Occipital lobe (tissue), 2 donors: ENCODE data around the gene STAT4. TPM values are rescaled to one million over a fixed set of nuclear protein-coding genes. Genes with fewer than 3 reads are reported as not detected.

ENCODE experiments used
- DNase-seq: peaks from one replicate; lab custom pipeline; 2025; lab: John Stamatoyannopoulos, UW
- total RNA-seq: library from RNA; depleted of rRNA; stranded (reverse); fragments of >200 nt; gene quantifications from one replicate; pipeline ENCODE4 v1.2.3, GENCODE V29; 2014

Gene STAT4
- total RNA-seq, 1 donor from 2014 or later, result 1.2 TPM

- DNase-seq, result no peak
Measured at GRCh38 chr2:191176305-191176704, 25.5 kb upstream of the STAT4 start.

DNA sequence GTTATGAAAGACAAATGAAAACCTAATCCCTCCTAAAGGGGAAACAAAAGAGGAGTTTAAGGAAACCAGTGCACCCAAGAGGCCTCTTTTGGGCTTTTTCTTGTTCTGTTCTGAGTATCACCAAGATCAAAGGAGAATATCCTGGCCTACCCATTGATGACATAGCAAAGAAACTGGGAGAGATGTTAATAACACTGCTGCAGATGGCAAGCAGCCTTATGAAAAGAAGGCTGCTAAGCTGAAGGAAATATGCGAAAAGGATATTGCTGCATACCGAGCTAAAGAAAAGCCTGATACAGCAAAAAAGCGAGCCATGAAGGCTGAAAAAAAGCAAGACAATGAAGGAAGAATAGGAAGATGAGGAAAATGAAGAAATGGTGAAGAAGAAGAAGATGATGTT, 23.6 kb upstream of the STAT4 start:
- no peak for DNase-seq

GRCh38 chr2:191173206-191173605, 22.4 kb upstream of the STAT4 start:
- no peak for DNase-seq

- DNase-seq, result no peak
Measured at GRCh38 chr2:191171708-191172355, 21.0 kb upstream of the STAT4 start.

DNA sequence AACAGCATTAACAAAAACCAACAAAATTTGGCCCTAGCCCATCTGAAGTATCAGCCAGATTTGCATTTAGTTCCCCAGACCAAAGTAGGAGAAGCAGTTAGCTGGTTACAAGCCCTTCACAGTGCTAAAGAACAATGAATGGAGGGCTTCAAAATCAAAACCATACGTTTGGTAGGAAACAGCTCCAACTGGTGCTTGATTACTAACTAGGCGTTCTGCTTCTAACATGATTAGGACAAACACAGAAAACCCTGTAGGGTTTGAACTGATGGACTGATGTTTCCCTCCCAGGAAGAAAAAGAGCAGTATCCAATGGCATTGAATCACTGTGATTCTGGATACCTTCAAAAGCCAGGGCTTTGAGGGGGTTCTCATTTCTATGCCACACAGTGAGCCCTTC, 20.5 kb upstream of the STAT4 start:
- DNase-seq, result no peak

- no peak for DNase-seq
Measured at GRCh38 chr2:191170773-191171172, 20.0 kb upstream of the STAT4 start.

- DNase-seq, result no peak
Measured at GRCh38 chr2:191170301-191170636, 19.5 kb upstream of the STAT4 start.

- no peak for DNase-seq
Measured at GRCh38 chr2:191169456-191170300, 18.9 kb upstream of the STAT4 start.

DNA sequence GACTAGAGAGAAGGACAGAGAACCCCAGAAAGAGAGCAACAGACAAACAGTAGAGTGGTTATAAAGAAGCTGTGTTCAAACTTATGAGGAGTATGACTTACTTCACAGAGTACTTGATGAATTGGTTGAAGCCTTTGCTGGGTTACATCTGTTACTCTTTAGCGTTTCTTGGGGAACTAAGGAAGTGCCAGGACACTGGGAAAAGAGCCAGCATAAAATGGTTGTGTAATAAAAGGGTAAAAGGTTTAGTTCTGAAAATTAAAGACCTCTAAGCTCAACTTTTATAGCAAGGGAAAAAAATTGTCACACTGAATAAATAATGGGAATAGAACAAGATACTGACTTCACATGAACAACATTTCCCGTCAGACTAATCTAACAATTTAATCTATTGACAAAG, 17.0 kb upstream of the STAT4 start:
- DNase-seq, result no peak

- no peak for DNase-seq
Measured at GRCh38 chr2:191166756-191167445, 16.1 kb upstream of the STAT4 start.

GRCh38 chr2:191166111-191166755, 15.4 kb upstream of the STAT4 start:
- DNase-seq, result no peak

GRCh38 chr2:191165176-191165643, 14.4 kb upstream of the STAT4 start:
- peak; percentile 2 for DNase-seq

- no peak for DNase-seq
Measured at GRCh38 chr2:191158747-191159146, 8.0 kb upstream of the STAT4 start.

DNA sequence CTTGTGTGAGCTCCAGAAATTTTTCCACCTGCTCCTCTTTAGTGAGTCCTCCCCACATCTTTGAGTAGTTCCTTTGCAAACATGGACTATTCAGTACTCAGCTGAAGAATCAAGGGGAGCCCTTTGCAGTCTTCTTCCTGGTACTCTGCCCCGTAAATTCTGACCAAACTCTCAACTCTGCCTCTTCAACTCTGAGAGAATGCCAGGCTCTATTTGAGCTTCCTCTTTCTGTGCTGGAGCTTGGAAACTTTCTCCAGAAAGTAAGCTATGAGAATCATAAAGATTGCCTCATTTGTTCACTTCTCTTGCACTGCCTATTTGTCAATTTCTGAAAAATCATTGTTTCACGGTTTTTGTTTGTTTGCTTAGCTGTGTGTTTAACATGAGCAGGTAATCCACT, 7.4 kb upstream of the STAT4 start:
- DNase-seq, result no peak

DNA sequence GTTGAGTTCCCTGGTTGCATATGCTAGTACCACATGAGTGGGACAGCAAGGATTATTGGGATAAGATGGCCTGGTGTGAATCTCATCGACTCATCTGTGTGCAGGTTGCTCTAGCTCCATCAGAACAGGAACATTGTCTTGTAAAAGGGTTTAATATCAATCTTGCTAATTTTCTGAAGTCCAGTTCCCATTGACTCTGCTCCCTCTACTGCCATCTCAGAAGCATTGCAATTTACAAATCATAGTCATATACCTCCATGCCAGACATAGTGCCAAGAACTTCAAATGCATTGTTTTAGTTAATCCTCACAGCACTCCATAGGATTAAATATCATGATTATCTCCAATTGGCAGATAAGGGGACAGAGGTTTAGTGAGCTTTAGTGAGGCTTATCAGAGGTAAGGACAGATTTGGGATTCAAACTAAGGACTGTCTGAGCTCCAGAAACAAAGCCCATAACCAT, 4.8 kb upstream of the STAT4 start:
- no peak for DNase-seq

GRCh38 chr2:191153716-191154115, 2.9 kb upstream of the STAT4 start:
- DNase-seq, result no peak

GRCh38 chr2:191152482-191153240, 1.9 kb upstream of the STAT4 start:
- no peak for DNase-seq

DNA sequence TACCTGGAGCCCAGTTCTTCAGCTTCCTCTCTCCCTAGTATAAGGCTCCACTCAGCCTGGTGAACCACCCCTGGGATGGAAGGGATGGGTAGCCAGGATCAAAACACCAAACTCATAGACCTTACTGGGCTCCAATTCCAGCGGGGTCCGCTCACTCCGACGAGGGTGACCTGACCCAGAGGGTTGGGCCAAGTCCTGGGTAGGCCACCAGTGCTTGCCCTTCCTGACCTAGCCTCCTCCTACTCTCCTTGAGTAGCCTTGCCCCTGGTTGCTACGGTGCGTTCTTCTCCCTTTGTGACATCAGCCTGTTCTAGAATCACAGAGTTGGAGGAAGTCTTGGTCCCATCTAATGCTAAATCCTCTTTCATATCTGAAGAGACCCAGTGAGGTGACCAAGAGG, 537 bp upstream of the STAT4 start:
- DNase-seq, result no peak

- no peak for DNase-seq
Measured at GRCh38 chr2:191150230-191150599, 579 bp downstream of the STAT4 start.

DNA sequence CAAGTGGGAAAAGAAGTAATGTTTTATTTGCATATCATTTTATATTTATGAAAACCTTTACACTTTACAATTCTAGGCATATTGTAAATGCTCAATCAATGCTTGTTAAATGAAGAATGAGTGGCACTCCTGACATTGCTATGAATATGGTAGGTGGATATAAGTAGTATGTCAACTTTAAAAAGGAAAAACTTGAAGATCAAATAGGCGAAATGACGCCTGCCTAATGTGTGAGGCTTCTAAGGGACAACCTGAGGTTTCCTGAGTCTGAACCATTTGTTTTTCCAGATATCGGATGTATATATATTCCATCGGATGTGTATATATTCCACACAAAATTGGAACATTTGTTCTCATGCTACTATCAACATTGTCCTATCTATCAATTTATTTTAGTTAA, 1.4 kb downstream of the STAT4 start:
- no peak for DNase-seq

- DNase-seq, result no peak
Measured at GRCh38 chr2:191148791-191149190, 2.0 kb downstream of the STAT4 start.
